K562 (cell line): Measurements from ENCODE around the gene CENPT. TPM values are rescaled to one million over a fixed set of nuclear protein-coding genes. Genes with fewer than 3 reads are reported as not detected.

Experiments
- CBX1 ChIP-seq: sonication (generic); IDR thresholded peaks from 2 replicates; pipeline ENCODE4 v1.6.1; 2016; ENCODE audit warnings: antibody characterized with exemption, low read depth, mild to moderate bottlenecking
- E2F1 ChIP-seq: sonication (generic); formaldehyde crosslinking; IDR thresholded peaks from 2 replicates; pipeline ENCODE4 v1.8.1; 2023; ENCODE audit warnings: mild to moderate bottlenecking, missing genetic modification reagents, moderate library complexity
- FOS ChIP-seq: IDR thresholded peaks from 3 replicates; pipeline ENCODE4 v1.6.1; 2011; ENCODE audit not compliant: insufficient read length; ENCODE audit errors: extremely low read depth
- FOXO4 ChIP-seq: fragments of 450-650 bp; formaldehyde crosslinking; IDR thresholded peaks from 2 replicates; pipeline ENCODE4 v1.4.0; 2020; ENCODE audit warnings: mild to moderate bottlenecking, moderate library complexity
- HNRNPH1 ChIP-seq: fragments of 200-400 bp; formaldehyde crosslinking; optimal IDR thresholded peaks from 2 replicates; pipeline ENCODE3; 2017; ENCODE audit warnings: low read depth, mild to moderate bottlenecking, low read length, moderate library complexity
- IRF1 ChIP-seq: sonication (generic); formaldehyde crosslinking; IDR thresholded peaks from 2 replicates; pipeline ENCODE4 v1.8.0; 2022; ENCODE audit warnings: missing genetic modification reagents, mild to moderate bottlenecking, borderline replicate concordance
- KLF6 ChIP-seq: fragments of 250-450 bp; sonication (Bioruptor Pico); IDR thresholded peaks from 2 replicates; pipeline ENCODE4 v1.4.0; 2020; ENCODE audit warnings: mild to moderate bottlenecking, moderate library complexity, borderline replicate concordance
- PTBP1 ChIP-seq: fragments of 200-400 bp; formaldehyde crosslinking; IDR thresholded peaks from 2 replicates; pipeline ENCODE4 v1.6.1; 2017; ENCODE audit warnings: low read depth, low read length
- RREB1 ChIP-seq: fragments of 250-450 bp; sonication (Bioruptor Pico); IDR thresholded peaks from 2 replicates; pipeline ENCODE4 v1.4.0; 2020
- SP1 ChIP-seq: sonication (generic); formaldehyde crosslinking; IDR thresholded peaks from 2 replicates; pipeline ENCODE4 v1.8.1; 2022; ENCODE audit warnings: mild to moderate bottlenecking, missing genetic modification reagents
- THAP7 ChIP-seq: fragments of 250-450 bp; sonication (Bioruptor Pico); IDR thresholded peaks from 2 replicates; pipeline ENCODE4 v1.5.0; 2021
- ZKSCAN8 ChIP-seq: fragments of 200-800 bp; sonication (Bioruptor generic); IDR thresholded peaks from 2 replicates; pipeline ENCODE4 v1.6.1; 2016; ENCODE audit warnings: missing genetic modification characterization, missing compliant biosample characterization
- ZNF146 ChIP-seq: IDR thresholded peaks from one replicate; pipeline ENCODE4 v1.6.1; 2018; ENCODE audit warnings: missing compliant biosample characterization; ENCODE audit not compliant: unreplicated experiment
- polyA plus RNA-seq, 8 experiments: library from polyadenylated mRNA; depleted of rRNA in 4 of 8; stranded (reverse) in 5 of 8; unstranded in 3 of 8; fragments of >200 nt; fragmentation: Nextera tagmentation in 2 of 8; fragmentation: Illumina TruSeq in 1 of 8; extraction: Ambion mirVana in 2 of 8; extraction: Trizol in 1 of 8; gene quantifications; 2 replicates each; pipeline versions ENCODE4 v1.2.1 to v1.2.3, GENCODE V29; 2011 to 2014; ENCODE audit warnings: inconsistent platforms in 1 of 8, missing spikeins in 1 of 8
- total RNA-seq, 7 experiments: library from RNA; depleted of rRNA in 6 of 7; stranded (reverse); fragments of >200 nt in 6 of 7; fragmentation: Illumina TruSeq in 2 of 7; extraction: Trizol in 2 of 7; gene quantifications; 2 replicates each; pipeline versions ENCODE4 v1.2.1 to v1.2.3, GENCODE V29; 2011 to 2021; ENCODE audit warnings: low replicate concordance in 1 of 7
- TF ChIP-seq, protein P1 (sequence below): sonication (generic); formaldehyde crosslinking; IDR thresholded peaks from 2 replicates; pipeline ENCODE4 v1.4.0; 2020; ENCODE audit warnings: mild to moderate bottlenecking, missing genetic modification reagents

The CENPT gene
- total and polyA plus RNA-seq, 9 of the 15 experiments (the other 6 are each of a cell fraction or from before 2014, with no cell fraction given) = 3.6 to 94.2 (median 44.1) TPM

DNA sequence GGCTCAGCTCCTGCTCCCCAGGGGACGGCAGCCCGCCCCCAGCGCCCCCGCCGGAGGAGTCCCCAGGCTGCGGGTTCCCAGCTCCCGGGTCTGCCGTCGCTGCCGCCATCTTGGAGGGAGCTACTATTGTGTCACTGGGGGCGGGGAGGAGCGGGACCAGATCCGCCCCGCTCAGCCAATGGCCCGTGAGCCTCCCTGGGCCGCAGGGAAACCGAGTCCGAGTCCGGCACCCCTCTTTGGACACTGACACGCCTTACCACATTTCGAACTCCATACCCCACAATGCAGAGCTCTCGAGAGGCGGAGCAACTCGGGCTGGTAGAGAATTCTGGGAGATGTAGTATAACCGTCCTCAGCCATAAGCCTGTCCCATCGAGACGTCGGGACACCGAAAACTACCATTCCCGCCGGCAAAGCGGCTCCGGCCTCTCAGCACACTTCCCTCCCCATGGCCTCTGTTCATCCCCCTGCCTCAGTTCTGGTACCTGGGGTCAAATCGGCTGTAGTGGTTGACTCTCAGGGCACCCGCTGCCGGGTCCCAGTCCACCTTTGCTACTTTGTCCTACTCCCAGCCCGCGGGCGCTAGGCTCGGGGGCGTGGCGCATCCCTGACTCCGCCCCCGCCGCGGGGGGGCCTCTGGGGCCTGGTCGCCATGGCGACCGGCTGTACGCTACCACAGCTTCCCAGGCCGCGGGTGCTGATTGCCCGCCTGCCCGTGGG lies 40.9 kb downstream of the CENPT start, which contains the start of the genes RANBP10 and TSNAXIP1 (continued):
- TF ChIP-seq E2F1 (CRISPR knock-in tag) (0 out of 2 replicates have a peak, but pooled peaks have one; percentile 24), FOXO4 (CRISPR knock-in tag) (no peak), HNRNPH1 (no peak), PTBP1 (no peak), IRF1 (CRISPR knock-in tag) (no peak), ZKSCAN8 (CRISPR knock-in tag) (no peak), FOS (no peak), RREB1 (0 out of 2 replicates have a peak, but pooled peaks have one; percentile 52), THAP7 (no peak), SP1 (CRISPR knock-in tag) (peak; percentile 96), ZNF146 (no peak), KLF6 (CRISPR knock-in tag) (no peak; the same call in 1 of the 2 replicates), CBX1 (no peak)
- TF ChIP-seq, protein P1, sequence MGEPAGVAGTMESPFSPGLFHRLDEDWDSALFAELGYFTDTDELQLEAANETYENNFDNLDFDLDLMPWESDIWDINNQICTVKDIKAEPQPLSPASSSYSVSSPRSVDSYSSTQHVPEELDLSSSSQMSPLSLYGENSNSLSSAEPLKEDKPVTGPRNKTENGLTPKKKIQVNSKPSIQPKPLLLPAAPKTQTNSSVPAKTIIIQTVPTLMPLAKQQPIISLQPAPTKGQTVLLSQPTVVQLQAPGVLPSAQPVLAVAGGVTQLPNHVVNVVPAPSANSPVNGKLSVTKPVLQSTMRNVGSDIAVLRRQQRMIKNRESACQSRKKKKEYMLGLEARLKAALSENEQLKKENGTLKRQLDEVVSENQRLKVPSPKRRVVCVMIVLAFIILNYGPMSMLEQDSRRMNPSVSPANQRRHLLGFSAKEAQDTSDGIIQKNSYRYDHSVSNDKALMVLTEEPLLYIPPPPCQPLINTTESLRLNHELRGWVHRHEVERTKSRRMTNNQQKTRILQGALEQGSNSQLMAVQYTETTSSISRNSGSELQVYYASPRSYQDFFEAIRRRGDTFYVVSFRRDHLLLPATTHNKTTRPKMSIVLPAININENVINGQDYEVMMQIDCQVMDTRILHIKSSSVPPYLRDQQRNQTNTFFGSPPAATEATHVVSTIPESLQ = no peak
